WTC11 (cell line): ENCODE results near the gene MRLN.

Experiments
- ATF1 ChIP-seq: sonication (generic); formaldehyde crosslinking; IDR thresholded peaks from 2 replicates; pipeline ENCODE4 v1.8.1; 2023; ENCODE audit warnings: mild to moderate bottlenecking, moderate library complexity, missing genetic modification reagents
- CREB1 ChIP-seq: sonication (generic); formaldehyde crosslinking; IDR thresholded peaks from 2 replicates; pipeline ENCODE4 v1.8.0; 2023; ENCODE audit warnings: mild to moderate bottlenecking, missing genetic modification reagents
- ESRRA ChIP-seq: sonication (generic); formaldehyde crosslinking; IDR thresholded peaks from 2 replicates; pipeline ENCODE4 v1.8.1; 2022; ENCODE audit warnings: mild to moderate bottlenecking, missing genetic modification reagents, borderline replicate concordance
- FOXK1 ChIP-seq: sonication (generic); formaldehyde crosslinking; IDR thresholded peaks from 2 replicates; pipeline ENCODE4 v1.8.0; 2022; ENCODE audit warnings: mild to moderate bottlenecking, moderate library complexity, missing genetic modification reagents
- IRF2 ChIP-seq: sonication (generic); formaldehyde crosslinking; IDR thresholded peaks from 2 replicates; pipeline ENCODE4 v1.8.0; 2022; ENCODE audit warnings: low read depth, missing genetic modification reagents, borderline replicate concordance
- NR2C2 ChIP-seq: sonication (generic); formaldehyde crosslinking; IDR thresholded peaks from 2 replicates; pipeline ENCODE4 v1.8.0; 2022; ENCODE audit warnings: mild to moderate bottlenecking, missing genetic modification reagents
- RELA ChIP-seq: sonication (generic); formaldehyde crosslinking; IDR thresholded peaks from 2 replicates; pipeline ENCODE4 v1.8.1; 2022; ENCODE audit warnings: missing genetic modification reagents, mild to moderate bottlenecking, borderline replicate concordance
- ZNF219 ChIP-seq: sonication (generic); formaldehyde crosslinking; IDR thresholded peaks from 2 replicates; pipeline ENCODE4 v1.8.0; 2023; ENCODE audit warnings: missing genetic modification reagents, mild to moderate bottlenecking, borderline replicate concordance
- ZNF396 ChIP-seq: fragments of 250-450 bp; sonication (Bioruptor Pico); IDR thresholded peaks from 2 replicates; pipeline ENCODE4 v1.8.0; 2021; ENCODE audit warnings: mild to moderate bottlenecking, moderate library complexity, borderline replicate concordance
- TF ChIP-seq, protein P1 (sequence below): fragments of 200-600 bp; IDR thresholded peaks from 2 replicates; pipeline ENCODE4 v1.8.0; 2022; ENCODE audit warnings: antibody characterized with exemption
- TF ChIP-seq, protein P2 (sequence below): sonication (generic); formaldehyde crosslinking; IDR thresholded peaks from 2 replicates; pipeline ENCODE4 v1.8.0; 2022; ENCODE audit warnings: mild to moderate bottlenecking, missing genetic modification reagents
- TF ChIP-seq, protein P3 (sequence below): fragments of 250-450 bp; sonication (Bioruptor Pico); IDR thresholded peaks from 2 replicates; pipeline ENCODE4 v1.9.0; 2021; ENCODE audit warnings: mild to moderate bottlenecking, borderline replicate concordance
- TF ChIP-seq, protein P4 (sequence below): sonication (generic); formaldehyde crosslinking; IDR thresholded peaks from 2 replicates; pipeline ENCODE4 v1.8.1; 2022; ENCODE audit warnings: low read depth, mild to moderate bottlenecking, moderate library complexity, missing genetic modification reagents, borderline replicate concordance

DNA sequence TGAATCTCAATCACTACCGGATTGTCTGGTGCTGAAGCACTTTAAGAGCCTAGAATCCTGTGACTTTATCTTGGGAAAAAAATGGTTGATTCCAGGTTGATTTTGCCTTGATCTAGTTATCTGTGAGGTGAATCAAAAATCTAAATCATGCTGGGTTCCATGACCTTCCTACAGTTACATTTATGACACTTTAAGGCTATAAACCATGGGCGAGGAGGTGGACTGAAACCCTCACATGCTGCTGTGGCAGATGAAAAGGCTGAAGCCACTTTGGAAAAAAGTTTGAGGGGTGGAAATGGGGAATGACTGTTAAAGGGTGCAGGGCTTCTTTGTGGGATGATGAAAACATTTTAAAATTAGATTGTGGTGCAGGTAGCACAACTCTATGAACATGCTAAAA is 61.1 kb downstream of the MRLN start:
- TF ChIP-seq, protein P1, sequence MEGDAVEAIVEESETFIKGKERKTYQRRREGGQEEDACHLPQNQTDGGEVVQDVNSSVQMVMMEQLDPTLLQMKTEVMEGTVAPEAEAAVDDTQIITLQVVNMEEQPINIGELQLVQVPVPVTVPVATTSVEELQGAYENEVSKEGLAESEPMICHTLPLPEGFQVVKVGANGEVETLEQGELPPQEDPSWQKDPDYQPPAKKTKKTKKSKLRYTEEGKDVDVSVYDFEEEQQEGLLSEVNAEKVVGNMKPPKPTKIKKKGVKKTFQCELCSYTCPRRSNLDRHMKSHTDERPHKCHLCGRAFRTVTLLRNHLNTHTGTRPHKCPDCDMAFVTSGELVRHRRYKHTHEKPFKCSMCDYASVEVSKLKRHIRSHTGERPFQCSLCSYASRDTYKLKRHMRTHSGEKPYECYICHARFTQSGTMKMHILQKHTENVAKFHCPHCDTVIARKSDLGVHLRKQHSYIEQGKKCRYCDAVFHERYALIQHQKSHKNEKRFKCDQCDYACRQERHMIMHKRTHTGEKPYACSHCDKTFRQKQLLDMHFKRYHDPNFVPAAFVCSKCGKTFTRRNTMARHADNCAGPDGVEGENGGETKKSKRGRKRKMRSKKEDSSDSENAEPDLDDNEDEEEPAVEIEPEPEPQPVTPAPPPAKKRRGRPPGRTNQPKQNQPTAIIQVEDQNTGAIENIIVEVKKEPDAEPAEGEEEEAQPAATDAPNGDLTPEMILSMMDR: no peak
- no peak for TF ChIP-seq RELA (CRISPR knock-in tag)
- TF ChIP-seq ESRRA: no peak
- no peak for TF ChIP-seq ZNF396 (CRISPR knock-in tag)
- no peak for TF ChIP-seq NR2C2 (CRISPR knock-in tag)
- no peak for TF ChIP-seq FOXK1 (CRISPR knock-in tag)
- TF ChIP-seq ATF1 (CRISPR knock-in tag): no peak
- no peak for TF ChIP-seq CREB1 (CRISPR knock-in tag)
- TF ChIP-seq, protein P2, sequence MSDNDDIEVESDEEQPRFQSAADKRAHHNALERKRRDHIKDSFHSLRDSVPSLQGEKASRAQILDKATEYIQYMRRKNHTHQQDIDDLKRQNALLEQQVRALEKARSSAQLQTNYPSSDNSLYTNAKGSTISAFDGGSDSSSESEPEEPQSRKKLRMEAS (CRISPR knock-in tag): no peak
- TF ChIP-seq IRF2: no peak
- TF ChIP-seq, protein P3, sequence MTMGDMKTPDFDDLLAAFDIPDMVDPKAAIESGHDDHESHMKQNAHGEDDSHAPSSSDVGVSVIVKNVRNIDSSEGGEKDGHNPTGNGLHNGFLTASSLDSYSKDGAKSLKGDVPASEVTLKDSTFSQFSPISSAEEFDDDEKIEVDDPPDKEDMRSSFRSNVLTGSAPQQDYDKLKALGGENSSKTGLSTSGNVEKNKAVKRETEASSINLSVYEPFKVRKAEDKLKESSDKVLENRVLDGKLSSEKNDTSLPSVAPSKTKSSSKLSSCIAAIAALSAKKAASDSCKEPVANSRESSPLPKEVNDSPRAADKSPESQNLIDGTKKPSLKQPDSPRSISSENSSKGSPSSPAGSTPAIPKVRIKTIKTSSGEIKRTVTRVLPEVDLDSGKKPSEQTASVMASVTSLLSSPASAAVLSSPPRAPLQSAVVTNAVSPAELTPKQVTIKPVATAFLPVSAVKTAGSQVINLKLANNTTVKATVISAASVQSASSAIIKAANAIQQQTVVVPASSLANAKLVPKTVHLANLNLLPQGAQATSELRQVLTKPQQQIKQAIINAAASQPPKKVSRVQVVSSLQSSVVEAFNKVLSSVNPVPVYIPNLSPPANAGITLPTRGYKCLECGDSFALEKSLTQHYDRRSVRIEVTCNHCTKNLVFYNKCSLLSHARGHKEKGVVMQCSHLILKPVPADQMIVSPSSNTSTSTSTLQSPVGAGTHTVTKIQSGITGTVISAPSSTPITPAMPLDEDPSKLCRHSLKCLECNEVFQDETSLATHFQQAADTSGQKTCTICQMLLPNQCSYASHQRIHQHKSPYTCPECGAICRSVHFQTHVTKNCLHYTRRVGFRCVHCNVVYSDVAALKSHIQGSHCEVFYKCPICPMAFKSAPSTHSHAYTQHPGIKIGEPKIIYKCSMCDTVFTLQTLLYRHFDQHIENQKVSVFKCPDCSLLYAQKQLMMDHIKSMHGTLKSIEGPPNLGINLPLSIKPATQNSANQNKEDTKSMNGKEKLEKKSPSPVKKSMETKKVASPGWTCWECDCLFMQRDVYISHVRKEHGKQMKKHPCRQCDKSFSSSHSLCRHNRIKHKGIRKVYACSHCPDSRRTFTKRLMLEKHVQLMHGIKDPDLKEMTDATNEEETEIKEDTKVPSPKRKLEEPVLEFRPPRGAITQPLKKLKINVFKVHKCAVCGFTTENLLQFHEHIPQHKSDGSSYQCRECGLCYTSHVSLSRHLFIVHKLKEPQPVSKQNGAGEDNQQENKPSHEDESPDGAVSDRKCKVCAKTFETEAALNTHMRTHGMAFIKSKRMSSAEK (CRISPR knock-in tag): no peak
- TF ChIP-seq, protein P4, sequence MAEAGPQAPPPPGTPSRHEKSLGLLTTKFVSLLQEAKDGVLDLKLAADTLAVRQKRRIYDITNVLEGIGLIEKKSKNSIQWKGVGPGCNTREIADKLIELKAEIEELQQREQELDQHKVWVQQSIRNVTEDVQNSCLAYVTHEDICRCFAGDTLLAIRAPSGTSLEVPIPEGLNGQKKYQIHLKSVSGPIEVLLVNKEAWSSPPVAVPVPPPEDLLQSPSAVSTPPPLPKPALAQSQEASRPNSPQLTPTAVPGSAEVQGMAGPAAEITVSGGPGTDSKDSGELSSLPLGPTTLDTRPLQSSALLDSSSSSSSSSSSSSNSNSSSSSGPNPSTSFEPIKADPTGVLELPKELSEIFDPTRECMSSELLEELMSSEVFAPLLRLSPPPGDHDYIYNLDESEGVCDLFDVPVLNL (CRISPR knock-in tag): no peak
- TF ChIP-seq ZNF219: no peak
